GM21825 (cell line): ENCODE data around the gene NFATC2.

Source experiments
- ATAC-seq: cut with Tn5 transposase; IDR thresholded peaks from one replicate; pipeline ENCODE4 v1.9.1; 2021; ENCODE audit warnings: mild to moderate bottlenecking, moderate library complexity; ENCODE audit not compliant: unreplicated experiment

The NFATC2 gene

GRCh38 chr20:51437182-51437924 lies 105.2 kb downstream of the NFATC2 start:
- no peak for ATAC-seq

GRCh38 chr20:51434580-51435247 lies 107.8 kb downstream of the NFATC2 start:
- ATAC-seq = no peak

- ATAC-seq = no peak
These were observed 108.5 kb downstream of the NFATC2 start for GRCh38 chr20:51434026-51434425.

GRCh38 chr20:51432875-51433274 lies 109.6 kb downstream of the NFATC2 start:
- no peak for ATAC-seq

- ATAC-seq = no peak
These were observed 110.2 kb downstream of the NFATC2 start for GRCh38 chr20:51432251-51432784.

DNA sequence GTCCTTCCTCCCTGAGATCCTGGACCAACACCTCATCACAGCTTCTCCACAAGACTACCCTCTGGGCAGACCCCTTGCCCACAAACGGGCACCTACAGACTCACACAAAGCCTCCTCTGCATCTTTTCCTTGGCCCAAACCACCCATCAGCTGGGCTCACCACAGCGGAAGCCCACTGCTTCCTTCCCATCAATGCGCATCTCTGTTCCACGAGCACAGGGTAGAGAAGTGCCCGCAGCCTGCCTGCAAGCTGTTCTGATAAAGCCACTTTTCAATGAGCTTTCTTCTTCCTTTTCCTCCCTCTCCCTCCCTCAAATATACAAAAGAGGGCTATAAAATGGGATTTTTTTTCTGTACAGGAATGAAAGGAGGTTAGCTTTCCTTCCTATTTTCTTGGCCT lies 111.2 kb downstream of the NFATC2 start:
- no peak for ATAC-seq

DNA sequence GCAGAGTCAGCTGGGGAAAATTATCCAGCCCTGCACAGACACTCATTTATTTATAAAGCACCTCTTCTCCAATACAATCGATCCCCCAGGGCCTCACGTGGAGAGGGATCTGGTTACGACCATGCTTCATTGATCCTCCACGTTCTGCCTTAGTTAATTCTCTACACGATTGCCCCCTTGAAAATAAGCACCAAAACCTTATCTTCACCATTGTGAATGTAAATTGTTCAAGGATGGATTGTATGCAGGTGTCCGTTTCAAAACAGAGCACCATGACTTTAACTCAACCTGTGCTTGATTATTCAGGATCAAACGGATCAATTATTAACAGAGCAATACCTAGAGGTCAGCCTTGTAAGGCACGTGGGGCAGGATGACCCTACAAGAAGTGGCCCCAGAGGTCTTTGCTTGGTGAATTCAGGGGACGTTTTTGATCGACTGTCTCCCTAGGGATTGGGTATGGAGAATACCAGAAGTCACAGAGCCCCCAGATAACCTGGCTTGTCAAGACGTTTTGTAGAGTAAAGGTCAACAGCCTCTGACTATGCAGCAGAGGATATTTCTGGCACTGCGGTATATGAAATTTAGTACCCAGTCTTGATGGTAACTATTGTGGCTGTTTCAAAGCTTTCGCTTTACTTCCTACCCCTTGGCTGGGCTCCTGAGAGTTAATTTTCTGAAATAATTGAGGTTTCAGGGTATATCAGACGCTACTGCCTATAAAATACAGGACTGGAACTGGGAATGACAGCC lies 112.1 kb downstream of the NFATC2 start:
- no peak for ATAC-seq

GRCh38 chr20:51429696-51430095 lies 112.8 kb downstream of the NFATC2 start:
- no peak for ATAC-seq

DNA sequence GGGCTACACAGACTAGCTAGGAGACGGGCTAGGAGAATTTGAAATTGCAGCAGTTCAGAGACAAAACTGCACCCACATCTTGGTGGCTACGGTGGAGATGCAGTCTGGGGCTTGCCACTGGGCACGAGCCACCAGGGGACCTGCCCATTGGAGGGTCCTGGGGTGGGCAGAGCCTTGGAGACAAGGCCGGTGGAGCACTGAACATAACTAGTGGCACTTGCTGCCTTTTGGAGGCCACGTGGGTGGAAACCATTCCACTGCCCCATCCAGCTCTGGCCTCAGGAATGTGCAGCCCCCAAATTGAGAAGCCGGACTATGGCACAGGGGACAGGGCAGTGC lies 113.4 kb downstream of the NFATC2 start:
- no peak for ATAC-seq

DNA sequence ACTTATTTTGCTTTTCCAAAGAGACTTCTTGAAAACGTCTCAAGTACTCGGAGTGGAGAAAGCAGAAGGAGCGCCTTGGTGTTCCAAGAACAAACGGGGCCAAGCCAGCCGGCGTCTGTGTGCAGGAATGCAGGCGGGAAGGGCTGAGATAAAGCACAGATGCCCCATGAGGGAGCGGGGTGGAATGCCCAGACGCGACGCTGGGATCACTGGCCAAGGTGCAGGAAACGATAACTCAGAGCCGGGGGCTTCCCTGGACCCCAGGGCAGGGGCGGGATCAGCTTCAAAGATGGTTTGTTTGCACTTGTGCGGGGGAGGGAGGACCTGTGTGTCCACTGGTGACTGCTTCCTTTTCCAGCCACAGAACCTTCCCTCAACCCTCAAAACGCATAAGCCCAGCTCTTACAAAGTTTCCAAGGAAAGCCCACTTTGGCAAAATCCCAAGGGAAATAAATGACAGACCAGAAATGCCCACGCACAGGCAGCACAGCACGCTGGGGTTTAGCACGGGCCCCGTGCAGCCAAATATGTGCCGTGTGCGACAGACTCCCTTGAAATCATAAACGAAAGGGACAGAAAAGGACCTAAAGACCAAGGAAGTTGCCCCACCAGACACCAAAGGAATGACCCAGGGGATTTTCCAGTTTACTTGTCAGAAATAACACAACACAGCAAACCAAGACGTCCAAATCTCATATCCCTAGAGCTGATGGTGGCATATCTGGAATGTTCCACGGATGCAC lies 113.9 kb downstream of the NFATC2 start:
- no peak for ATAC-seq

DNA sequence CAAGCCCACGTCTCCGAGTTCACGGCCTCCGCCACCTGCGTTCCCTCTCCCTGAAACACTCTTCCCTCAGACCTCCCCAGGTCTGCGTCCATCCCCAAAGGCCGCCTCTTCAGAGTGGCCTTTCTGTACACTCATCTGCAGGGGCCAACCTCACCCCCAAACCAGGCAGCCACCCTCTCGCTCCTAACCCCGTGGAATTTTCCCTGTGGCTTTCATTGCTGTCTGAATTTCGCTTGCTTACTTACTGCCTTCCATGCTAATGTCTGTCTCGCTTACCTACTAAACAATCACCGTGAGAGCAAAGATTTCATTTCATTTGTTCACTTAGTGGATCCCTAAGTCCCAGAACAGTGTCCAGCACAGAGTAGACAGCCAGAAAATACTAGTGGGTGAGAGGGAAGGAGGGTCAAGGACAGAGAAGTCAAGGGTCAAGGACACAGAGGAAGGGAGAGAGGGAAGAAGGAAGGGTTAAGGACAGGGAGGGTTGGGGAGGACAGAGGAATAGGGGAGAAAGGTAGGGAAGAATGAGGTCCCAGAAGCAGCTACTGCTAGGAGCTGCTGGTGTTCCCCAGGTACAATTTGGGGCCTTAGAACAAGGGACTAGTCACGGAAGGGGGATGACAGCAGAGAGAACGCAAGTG lies 114.7 kb downstream of the NFATC2 start:
- no peak for ATAC-seq

DNA sequence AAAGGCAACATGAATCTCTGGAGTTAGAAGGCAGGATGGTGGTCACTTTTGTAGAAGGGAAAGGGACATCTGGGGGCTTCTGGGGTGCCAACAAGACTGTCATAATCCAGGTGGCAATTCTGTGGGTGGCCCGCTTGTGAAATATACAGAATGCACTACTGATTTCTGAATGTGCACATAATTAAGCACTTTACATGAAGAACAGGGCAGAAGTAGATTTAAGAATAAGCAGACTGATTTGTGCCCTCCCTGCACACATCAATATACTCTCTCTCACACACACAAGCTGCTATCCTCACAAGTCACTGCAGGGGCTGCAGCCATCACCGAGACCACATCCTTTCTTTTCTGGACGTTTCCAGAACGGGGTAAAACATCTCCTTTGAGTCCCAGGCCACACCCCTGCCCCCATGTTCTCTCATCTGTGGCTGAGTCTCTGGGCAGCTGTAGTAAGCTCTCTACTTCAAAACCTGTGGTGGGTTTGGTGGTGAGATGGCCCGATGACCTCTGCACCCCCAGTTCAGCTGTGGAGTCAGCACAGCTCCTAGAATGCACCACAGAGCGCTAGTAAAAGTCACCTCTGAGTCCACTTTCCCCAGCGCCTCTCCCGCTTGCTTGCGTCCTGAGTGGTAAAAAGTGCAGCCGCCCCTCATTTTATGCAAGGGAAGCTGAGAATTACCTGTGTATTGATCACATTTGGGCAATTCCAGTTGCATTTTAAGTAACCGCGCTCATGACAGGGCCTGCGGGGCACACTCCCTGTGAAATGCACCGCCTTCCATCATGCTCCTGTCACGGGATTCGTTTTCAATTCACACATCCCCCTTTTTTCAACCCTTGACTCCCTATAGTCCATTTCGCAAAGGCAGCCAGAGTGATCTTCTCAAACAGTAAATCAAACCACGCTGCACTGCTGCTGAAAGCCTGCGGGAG lies 115.5 kb downstream of the NFATC2 start:
- ATAC-seq = no peak

- ATAC-seq = no peak
These were observed 117.0 kb downstream of the NFATC2 start for GRCh38 chr20:51425347-51426106.

GRCh38 chr20:51424270-51425117 lies 118.0 kb downstream of the NFATC2 start:
- no peak for ATAC-seq

DNA sequence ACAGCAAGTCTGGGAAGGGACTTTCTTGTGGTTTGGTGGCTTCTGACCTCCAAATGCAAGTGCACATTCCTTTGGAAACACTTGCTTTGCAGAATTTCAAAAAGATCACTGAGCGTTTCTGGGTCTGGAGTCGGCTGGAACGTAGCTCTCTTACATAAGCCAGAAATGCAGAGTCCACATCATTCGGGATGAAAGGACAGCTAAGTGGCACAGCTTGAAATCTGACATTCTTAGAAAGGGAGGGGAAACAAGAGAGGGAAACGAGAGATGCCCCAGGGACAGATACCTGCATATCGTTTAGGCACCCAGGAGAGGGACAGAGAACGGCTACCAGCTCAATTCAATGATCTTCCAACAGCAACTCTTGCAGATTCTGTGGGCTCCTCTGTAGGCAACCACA lies 118.7 kb downstream of the NFATC2 start:
- ATAC-seq = no peak

DNA sequence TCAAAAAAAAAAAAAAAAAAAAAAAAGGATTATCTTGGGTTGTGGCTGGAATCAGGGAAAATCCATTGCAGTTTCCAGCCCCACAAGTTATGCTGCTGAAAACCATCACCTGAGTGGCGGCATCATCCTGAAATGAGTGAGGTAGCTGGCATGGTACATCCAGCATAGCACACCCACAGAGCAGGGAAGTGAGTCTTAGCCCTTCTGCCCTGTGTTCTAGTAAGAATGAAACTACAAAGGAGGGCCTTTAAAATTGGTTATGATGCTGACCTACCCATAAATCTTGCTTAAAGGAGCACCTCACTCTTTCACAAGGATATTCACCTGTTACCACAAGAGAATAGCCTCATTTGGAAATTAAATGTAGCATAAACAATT lies 119.2 kb downstream of the NFATC2 start:
- ATAC-seq = no peak

GRCh38 chr20:51422514-51423289 lies 119.8 kb downstream of the NFATC2 start:
- ATAC-seq = no peak
